IMR-90 (cell line): ENCODE measurements around the gene ST3GAL4. TPM values are rescaled to one million over a fixed set of nuclear protein-coding genes. Genes with fewer than 3 reads are reported as not detected.

Source experiments
- ATAC-seq: fragments of 200-7000 bp; cut with Tn5 transposase; 2 replicates; pipeline ENCODE4 v1.9.1; 2020; ENCODE audit warnings: low read depth, mild to moderate bottlenecking, moderate library complexity
- BruUV-seq: library from RNA; stranded (reverse); fragments of 400-500 nt; replicated peaks from 2 replicates; lab custom pipeline; 2021; lab: Mats Ljungman, UMichigan
- CTCF ChIA-PET: fragments of 300-600 bp; formaldehyde crosslinking; extraction: SDS; loops from one replicate; lab custom pipeline; 2021; ENCODE audit warnings: antibody characterized with exemption; lab: Yijun Ruan, JAX
- POLR2A ChIA-PET: fragments of 300-600 bp; sonication (Branson Sonifier 250); formaldehyde crosslinking; loops from one replicate; lab custom pipeline; 2022; ENCODE audit warnings: antibody characterized with exemption; ENCODE audit not compliant: unreplicated experiment; lab: Charles Lee
- DNase-seq: peaks from one replicate; pipeline ENCODE4 v3.0.0; 2013
- H2AFZ ChIP-seq: replicated peaks from 2 replicates; pipeline ENCODE3; 2013; ENCODE audit warnings: low read length, mild to moderate bottlenecking; ENCODE audit not compliant: poor library complexity
- H2AK5ac ChIP-seq: 2 replicates; pipeline ENCODE4 v1.6.1; 2013; ENCODE audit warnings: low read depth, low read length, inconsistent platforms
- H2AK9ac ChIP-seq: replicated peaks from 2 replicates; pipeline ENCODE3; 2013; ENCODE audit warnings: mild to moderate bottlenecking, low read depth, low read length, moderate library complexity; ENCODE audit not compliant: poor library complexity
- H2BK120ac ChIP-seq: 2 replicates; pipeline ENCODE4 v1.6.1; 2013; ENCODE audit warnings: low read depth, low read length, inconsistent platforms
- H2BK15ac ChIP-seq: 3 replicates; pipeline ENCODE4 v1.6.1; 2013; ENCODE audit warnings: low read depth, low read length, inconsistent platforms
- H2BK20ac ChIP-seq: 2 replicates; pipeline ENCODE4 v1.6.1; 2013; ENCODE audit warnings: low read depth, mild to moderate bottlenecking, inconsistent platforms, low read length, moderate library complexity
- H2BK5ac ChIP-seq: 2 replicates; pipeline ENCODE4 v1.6.1; 2013; ENCODE audit warnings: mild to moderate bottlenecking, low read depth, low read length, inconsistent platforms; ENCODE audit not compliant: poor library complexity, severe bottlenecking
- H3K14ac ChIP-seq: replicated peaks from 2 replicates; pipeline ENCODE4 v1.6.1; 2013; ENCODE audit warnings: low read depth, low read length, inconsistent platforms
- H3K18ac ChIP-seq: 2 replicates; pipeline ENCODE4 v1.6.1; 2013; ENCODE audit warnings: low read depth, low read length, control low read depth
- H3K23ac ChIP-seq: 2 replicates; pipeline ENCODE4 v1.6.1; 2013; ENCODE audit warnings: low read depth, low read length, inconsistent platforms
- H3K27ac ChIP-seq: 2 replicates; pipeline ENCODE4 v1.5.1; 2013; ENCODE audit warnings: mild to moderate bottlenecking, control low read depth, low read length; ENCODE audit not compliant: insufficient read depth
- H3K27me3 ChIP-seq: 2 replicates; pipeline ENCODE4 v1.6.1; 2013; ENCODE audit warnings: low read length; ENCODE audit not compliant: control insufficient read depth, insufficient read depth
- H3K36me3 ChIP-seq: 2 replicates; pipeline ENCODE4 v1.6.1; 2013; ENCODE audit warnings: low read length, mixed read lengths; ENCODE audit not compliant: control insufficient read depth, insufficient read depth
- H3K4ac ChIP-seq: 2 replicates; pipeline ENCODE4 v1.6.1; 2013; ENCODE audit warnings: low read depth, low read length, inconsistent platforms
- H3K4me1 ChIP-seq: 2 replicates; pipeline ENCODE4 v1.6.1; 2013; ENCODE audit warnings: low read length, mixed read lengths; ENCODE audit not compliant: control insufficient read depth, insufficient read depth
- H3K4me2 ChIP-seq: 2 replicates; pipeline ENCODE4 v1.6.1; 2013; ENCODE audit warnings: low read depth, mild to moderate bottlenecking, control low read depth, low read length, moderate library complexity
- H3K4me3 ChIP-seq: 2 replicates; pipeline ENCODE4 v1.5.1; 2013; ENCODE audit warnings: low read depth, mild to moderate bottlenecking, control low read depth, low read length, moderate library complexity; ENCODE audit not compliant: insufficient read depth
- H3K56ac ChIP-seq: 2 replicates; pipeline ENCODE4 v1.6.1; 2013; ENCODE audit warnings: low read length, inconsistent platforms; ENCODE audit not compliant: insufficient read depth; ENCODE audit errors: extremely low read depth
- H3K79me1 ChIP-seq, 2 experiments: 2 replicates each; pipeline ENCODE4 v1.6.1; 2013; ENCODE audit warnings: low read length in 2 of 2, inconsistent platforms in 1 of 2, low read depth in 1 of 2
- H3K9ac ChIP-seq: 2 replicates; pipeline ENCODE4 v1.6.1; 2013; ENCODE audit warnings: low read depth, low read length, control low read depth
- H3K9me1 ChIP-seq: 2 replicates; pipeline ENCODE4 v1.6.1; 2013; ENCODE audit warnings: low read length, inconsistent platforms; ENCODE audit not compliant: insufficient read depth
- H3K9me3 ChIP-seq: 2 replicates; pipeline ENCODE4 v1.6.1; 2013; ENCODE audit warnings: low read length; ENCODE audit not compliant: control insufficient read depth, insufficient read depth
- H4K20me1 ChIP-seq: 2 replicates; pipeline ENCODE4 v1.6.1; 2013; ENCODE audit warnings: low read length, inconsistent platforms; ENCODE audit not compliant: insufficient read depth
- H4K5ac ChIP-seq: 2 replicates; pipeline ENCODE4 v1.6.1; 2013; ENCODE audit warnings: mild to moderate bottlenecking, low read depth, low read length, control low read depth
- H4K8ac ChIP-seq, 2 experiments: 2 replicates each; pipeline ENCODE4 v1.6.1; 2013; ENCODE audit warnings: low read depth in 2 of 2, low read length in 2 of 2, control low read depth in 1 of 2, inconsistent platforms in 1 of 2
- H4K91ac ChIP-seq: 2 replicates; pipeline ENCODE4 v1.6.1; 2013; ENCODE audit warnings: low read depth, low read length, inconsistent platforms; ENCODE audit not compliant: insufficient read depth
- NFE2L2 ChIP-seq: fragments of 150-350 bp; IDR thresholded peaks from 2 replicates; pipeline ENCODE4 v1.6.1; 2016; ENCODE audit warnings: low read depth, mild to moderate bottlenecking, low read length
- SMC3 ChIP-seq: fragments of 150-350 bp; IDR thresholded peaks from 2 replicates; pipeline ENCODE4 v1.6.1; 2016; ENCODE audit warnings: low read depth, mild to moderate bottlenecking, antibody characterized with exemption, low read length, moderate library complexity
- WGBS, 2 experiments: methylation state at CpG; one replicate each; pipeline versions ENCODE4 v1.1.5 to v1.1.7; 2013; ENCODE audit warnings: missing lambda C conversion rate in 2 of 2; ENCODE audit not compliant: insufficient read length in 1 of 2; ENCODE audit errors: extremely low coverage in 2 of 2; 5-methylcytosine and 5-hydroxymethylcytosine counted together
- dilution Hi-C: fragments of 300-500 bp; cut with HindIII; formaldehyde crosslinking; loops from one replicate; pipeline ENCODE4 v1.14.3; 2018; ENCODE audit warnings: low sequenced_read_pairs; ENCODE audit not compliant: unreplicated experiment
- in situ Hi-C: fragments of 300-500 bp; cut with MboI; formaldehyde crosslinking; loops from 3 replicates; pipeline ENCODE4 v1.14.3; 2019; ENCODE audit warnings: low sequenced_read_pairs, inconsistent platforms, mixed read lengths
- intact Hi-C: fragments of 100-400 bp; cut with micrococcal nuclease; formaldehyde crosslinking; loops from 2 replicates; pipeline ENCODE4 v1.10.0; 2022
- polyA plus RNA-seq, 3 experiments: library from polyadenylated mRNA; depleted of rRNA; stranded (reverse); fragments of >200 nt; gene quantifications; 2 replicates each; pipeline ENCODE4 v1.2.3, GENCODE V29; 2012; ENCODE audit warnings: low replicate concordance in 1 of 3
- total RNA-seq: library from RNA; depleted of rRNA; stranded (reverse); fragments of >200 nt; gene quantifications from 2 replicates; pipeline ENCODE4 v1.2.3, GENCODE V29; 2012
- TF ChIP-seq, protein P1 (sequence below): fragments of 150-350 bp; IDR thresholded peaks from 2 replicates; pipeline ENCODE4 v1.6.1; 2016; ENCODE audit warnings: low read depth, mild to moderate bottlenecking, low read length, moderate library complexity, borderline replicate concordance

The ST3GAL4 gene
- total and polyA plus RNA-seq, 2 of the 4 experiments (the other 2 are of a cell fraction) = 17.0 to 19.7 TPM

- POLR2A ChIA-PET = no interaction called here
- H3K9ac ChIP-seq = no peak overlapping the region
- H3K79me1 ChIP-seq = peaks cover 0 to 12% of the 10 kb centered on the region in 2 experiments; a peak in 1 of 4 replicates
- TF ChIP-seq NFE2L2 = no peak
- TF ChIP-seq, protein P1, sequence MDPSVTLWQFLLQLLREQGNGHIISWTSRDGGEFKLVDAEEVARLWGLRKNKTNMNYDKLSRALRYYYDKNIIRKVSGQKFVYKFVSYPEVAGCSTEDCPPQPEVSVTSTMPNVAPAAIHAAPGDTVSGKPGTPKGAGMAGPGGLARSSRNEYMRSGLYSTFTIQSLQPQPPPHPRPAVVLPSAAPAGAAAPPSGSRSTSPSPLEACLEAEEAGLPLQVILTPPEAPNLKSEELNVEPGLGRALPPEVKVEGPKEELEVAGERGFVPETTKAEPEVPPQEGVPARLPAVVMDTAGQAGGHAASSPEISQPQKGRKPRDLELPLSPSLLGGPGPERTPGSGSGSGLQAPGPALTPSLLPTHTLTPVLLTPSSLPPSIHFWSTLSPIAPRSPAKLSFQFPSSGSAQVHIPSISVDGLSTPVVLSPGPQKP = no peak
- no peak for TF ChIP-seq SMC3
- no peak overlapping the region for H2BK20ac ChIP-seq
- no peak overlapping the region for H2BK120ac ChIP-seq
- dilution Hi-C loops (no loop called here), in situ Hi-C loops (no loop called here), intact Hi-C loops (no loop called here)
- peaks cover 4% of the 10 kb centered on the region; the same call in 1 of the 2 replicates for H4K20me1 ChIP-seq
- H4K8ac ChIP-seq = no peak overlapping the region
- no peak overlapping the region for H3K4me3 ChIP-seq
- BruUV-seq = no TSS peak
- H4K5ac ChIP-seq = no peak overlapping the region
- H3K18ac ChIP-seq = no peak overlapping the region
- H3K14ac ChIP-seq = no peak overlapping the region
- H3K9me1 ChIP-seq = peaks cover 23% of the 10 kb centered on the region
- CTCF ChIA-PET = no interaction called here
- H4K91ac ChIP-seq = no peak overlapping the region
- WGBS, 2 experiments = no CpG with 5 or more reads among the region's 4 CpGs
- no peak overlapping the region for H3K56ac ChIP-seq
- H2BK15ac ChIP-seq = no peak overlapping the region
- H2AK9ac ChIP-seq = peak overlapping the region; percentile 23
- H3K9me3 ChIP-seq = no peaks in the 10 kb centered on the region
- H3K4me2 ChIP-seq = no peak overlapping the region
- DNase-seq (no peak), ATAC-seq (no peak)
- H3K23ac ChIP-seq = no peak overlapping the region
- no peak overlapping the region for H3K4ac ChIP-seq
- peaks cover 16% of the 10 kb centered on the region for H3K4me1 ChIP-seq
- no peak overlapping the region for H2BK5ac ChIP-seq
- H2AFZ ChIP-seq = no peak overlapping the region
- no peak overlapping the region; the same call in 1 of the 2 replicates for H2AK5ac ChIP-seq
- no peak overlapping the region for H3K27ac ChIP-seq
- H3K27me3 ChIP-seq = no peaks in the 10 kb centered on the region
- H3K36me3 ChIP-seq = peaks cover 7% of the 10 kb centered on the region; the same call in 1 of the 2 replicates
Measured at GRCh38 chr11:126337126-126337473, 18.4 kb upstream of the ST3GAL4 start.
